OCI-LY3 (cell line): ENCODE data around the gene ZBTB18.

ENCODE experiments used
- EZH2phosphoT487 ChIP-seq: fragments of 200-600 bp; shearing (Covaris generic); IDR thresholded peaks from 2 replicates; pipeline ENCODE4 v1.6.1; 2018; ENCODE audit warnings: antibody characterized with exemption, mixed run types, low read depth
- TF ChIP-seq, protein P1 (sequence below): fragments of 200-600, 300-600 bp; sonication (generic); IDR thresholded peaks from 2 replicates; pipeline ENCODE4 v1.5.1; 2014; ENCODE audit warnings: antibody characterized with exemption, low read length, low read depth

DNA sequence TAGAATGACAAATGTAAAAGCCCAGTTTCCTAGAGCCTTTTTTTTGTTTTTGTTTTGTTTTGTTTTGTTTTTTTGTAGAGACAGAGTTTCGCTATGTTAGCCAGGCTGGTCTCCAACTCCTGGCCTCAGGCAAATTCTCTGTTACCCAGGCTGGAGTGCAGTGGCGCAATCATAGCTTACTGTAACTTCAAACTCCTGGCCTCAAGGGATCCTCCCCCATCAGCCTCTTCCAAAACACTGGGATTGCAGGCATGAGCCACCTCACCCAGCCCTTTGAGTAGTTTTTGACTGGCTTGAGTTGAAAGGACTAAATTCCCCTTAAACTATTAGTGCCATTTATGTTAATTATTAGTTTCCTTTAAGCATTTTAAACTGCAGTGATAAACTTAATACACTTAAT is 28.8 kb upstream of the ZBTB18 start:
- TF ChIP-seq, protein P1, sequence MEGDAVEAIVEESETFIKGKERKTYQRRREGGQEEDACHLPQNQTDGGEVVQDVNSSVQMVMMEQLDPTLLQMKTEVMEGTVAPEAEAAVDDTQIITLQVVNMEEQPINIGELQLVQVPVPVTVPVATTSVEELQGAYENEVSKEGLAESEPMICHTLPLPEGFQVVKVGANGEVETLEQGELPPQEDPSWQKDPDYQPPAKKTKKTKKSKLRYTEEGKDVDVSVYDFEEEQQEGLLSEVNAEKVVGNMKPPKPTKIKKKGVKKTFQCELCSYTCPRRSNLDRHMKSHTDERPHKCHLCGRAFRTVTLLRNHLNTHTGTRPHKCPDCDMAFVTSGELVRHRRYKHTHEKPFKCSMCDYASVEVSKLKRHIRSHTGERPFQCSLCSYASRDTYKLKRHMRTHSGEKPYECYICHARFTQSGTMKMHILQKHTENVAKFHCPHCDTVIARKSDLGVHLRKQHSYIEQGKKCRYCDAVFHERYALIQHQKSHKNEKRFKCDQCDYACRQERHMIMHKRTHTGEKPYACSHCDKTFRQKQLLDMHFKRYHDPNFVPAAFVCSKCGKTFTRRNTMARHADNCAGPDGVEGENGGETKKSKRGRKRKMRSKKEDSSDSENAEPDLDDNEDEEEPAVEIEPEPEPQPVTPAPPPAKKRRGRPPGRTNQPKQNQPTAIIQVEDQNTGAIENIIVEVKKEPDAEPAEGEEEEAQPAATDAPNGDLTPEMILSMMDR = no peak
- no peak for TF ChIP-seq EZH2phosphoT487
